Measurements from ENCODE around the gene ASB16. TPM values are rescaled to one million over a fixed set of nuclear protein-coding genes. Genes with fewer than 3 reads are reported as not detected.
A peak's percentile ranks its signal among the peaks of the same experiment; 100 is the strongest.
"Not testable (repeated sequence)": the region's sequence is repeated elsewhere in the genome, so short reads cannot be mapped to it uniquely, and the experiment has no call there.

Gene ASB16
- not detected for polyA plus RNA-seq

- Mint-ChIP-seq H3K27me3 (no peaks in the 10 kb centered on the region), H3K36me3 (peaks cover 2% of the 10 kb centered on the region), H3K4me3 (no peak within 1 kb of the TSS), H3K9me3 (no peaks in the 10 kb centered on the region), H3K27ac (no peak within 1 kb of the TSS), H3K4me1 (peaks cover 0 to 10% (median 2%) of the 10 kb centered on the region in 3 donors)
These were observed at the start of gene ASB16 for GRCh38 chr17:44170499-44171201. TSS of gene ASB16 (plus strand) at chr17:44170704. CDS start at chr17:44170790, 86 bp downstream.

- H3K9me3 Mint-ChIP-seq = no peaks in the 10 kb centered on the region
- H3K27ac Mint-ChIP-seq = peak overlapping the region in 2 of 3 donors; percentile 91
- H3K4me3 Mint-ChIP-seq = peak overlapping the region in 3 of 4 donors; percentile 8 to 89 (median 80)
- H3K27me3 Mint-ChIP-seq = no peaks in the 10 kb centered on the region
- H3K36me3 Mint-ChIP-seq = peaks cover 1% of the 10 kb centered on the region
- peaks cover 27 to 40% (median 29%) of the 10 kb centered on the region in 3 donors for H3K4me1 Mint-ChIP-seq
These were observed 49.5 kb upstream of the ASB16 start for GRCh38 chr17:44120851-44121605.

DNA sequence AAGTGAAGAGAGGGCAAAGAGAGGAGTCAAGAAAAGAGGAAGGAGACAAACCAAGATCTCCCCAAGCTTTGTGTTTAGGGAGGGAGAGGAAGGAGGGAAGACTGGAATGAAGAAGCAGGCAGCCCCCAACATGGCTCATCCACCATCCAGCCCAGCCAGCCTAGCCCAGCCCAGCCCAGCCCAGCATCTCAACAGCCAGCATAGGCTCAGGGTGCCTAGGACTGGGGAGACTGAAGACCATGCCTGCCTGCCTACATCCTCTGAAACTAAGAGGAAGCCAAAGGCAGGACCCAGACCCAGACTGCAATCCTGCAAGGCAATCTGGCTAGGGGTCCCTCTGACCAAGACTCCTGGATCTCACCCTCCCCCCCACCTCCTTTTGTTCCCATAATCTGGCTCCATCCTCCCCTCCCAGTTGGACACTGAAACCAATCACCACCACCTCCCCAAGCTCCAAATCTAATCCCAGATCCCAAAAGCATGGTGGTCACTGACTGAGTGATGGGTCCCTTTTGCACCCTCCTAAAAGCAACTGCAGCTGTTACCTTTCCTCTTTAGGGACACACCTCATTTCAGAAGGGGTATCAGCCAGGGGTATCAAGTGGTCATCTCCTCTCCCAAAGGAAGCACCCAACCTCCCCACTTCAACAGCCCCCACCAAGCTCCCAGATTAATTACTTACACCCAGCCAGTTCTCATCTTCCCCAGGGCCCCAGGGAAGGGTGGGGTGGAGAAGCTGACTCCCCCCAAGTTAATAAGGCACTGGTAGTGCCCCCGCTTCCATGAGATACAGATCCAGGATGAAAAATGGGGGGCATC lies 48.3 kb upstream of the ASB16 start:
- Mint-ChIP-seq H3K9me3 (no peaks in the 10 kb centered on the region), H3K27ac (peak overlapping the region; percentile 91 to 94 (median 91)), H3K4me1 (peaks cover 26 to 34% (median 27%) of the 10 kb centered on the region in 3 donors), H3K27me3 (no peaks in the 10 kb centered on the region), H3K36me3 (peaks cover 1% of the 10 kb centered on the region), H3K4me3 (peak overlapping the region; percentile 89 to 99 (median 96))

- Mint-ChIP-seq H3K9me3 (no peaks in the 10 kb centered on the region), H3K4me1 (peaks cover 26 to 34% (median 27%) of the 10 kb centered on the region in 3 donors)
These were observed 47.6 kb upstream of the ASB16 start for GRCh38 chr17:44122816-44123355.

GRCh38 chr17:44123356-44124117 lies 47.0 kb upstream of the ASB16 start, which contains the start of gene HDAC5:
TSS of gene HDAC5 (minus strand) at chr17:44123641. CDS start at chr17:44117515, 6,126 bp downstream.
- no peaks in the 10 kb centered on the region for H3K9me3 Mint-ChIP-seq
- peaks cover 1% of the 10 kb centered on the region for H3K36me3 Mint-ChIP-seq
- H3K4me3 Mint-ChIP-seq = peak within 1 kb of the TSS; percentile 89 to 99 (median 96)
- peaks cover 22 to 29% (median 27%) of the 10 kb centered on the region in 3 donors for H3K4me1 Mint-ChIP-seq
- peak within 1 kb of the TSS; percentile 91 to 96 (median 94) for H3K27ac Mint-ChIP-seq
- no peaks in the 10 kb centered on the region for H3K27me3 Mint-ChIP-seq

More at GRCh38 chr17:44122816-44123355, 47.6 kb upstream of the ASB16 start:
- H3K36me3 Mint-ChIP-seq = peaks cover 1% of the 10 kb centered on the region
- peak overlapping the region; percentile 87 to 94 (median 91) for H3K27ac Mint-ChIP-seq
- H3K4me3 Mint-ChIP-seq = peak overlapping the region; percentile 89 to 99 (median 96)
- no peaks in the 10 kb centered on the region for H3K27me3 Mint-ChIP-seq

DNA sequence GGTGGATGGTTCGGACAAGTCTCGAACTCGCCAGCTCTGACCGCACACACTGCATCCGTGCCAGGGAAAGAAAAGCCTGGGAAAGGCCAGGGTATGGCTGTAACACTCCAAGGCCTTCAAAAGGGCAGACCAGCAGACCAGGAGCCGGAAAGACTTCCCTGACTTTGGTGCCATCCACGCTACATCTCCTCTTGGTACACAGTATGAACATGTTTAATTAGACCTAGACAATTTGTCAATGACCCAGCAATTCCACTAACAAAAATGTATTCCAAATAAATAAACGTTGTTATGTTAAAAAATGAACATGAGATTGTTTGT lies 46.4 kb upstream of the ASB16 start:
- H3K4me3 Mint-ChIP-seq = peak overlapping the region; percentile 89 to 99 (median 96)
- H3K36me3 Mint-ChIP-seq = peaks cover 1% of the 10 kb centered on the region
- H3K27ac Mint-ChIP-seq = peak overlapping the region; percentile 91 to 96 (median 94)
- H3K27me3 Mint-ChIP-seq = no peaks in the 10 kb centered on the region
- no peaks in the 10 kb centered on the region for H3K9me3 Mint-ChIP-seq
- peaks cover 18 to 27% (median 26%) of the 10 kb centered on the region in 3 donors for H3K4me1 Mint-ChIP-seq

GRCh38 chr17:44128383-44128782 lies 42.1 kb upstream of the ASB16 start:
- no peaks in the 10 kb centered on the region for H3K36me3 Mint-ChIP-seq
- peak overlapping the region in 1 of 3 donors; percentile 71 for H3K27ac Mint-ChIP-seq
- H3K4me3 Mint-ChIP-seq = peak overlapping the region in 1 of 4 donors; percentile 43
- H3K9me3 Mint-ChIP-seq = no peaks in the 10 kb centered on the region
- peaks cover 5 to 8% (median 6%) of the 10 kb centered on the region in 3 donors for H3K4me1 Mint-ChIP-seq
- H3K27me3 Mint-ChIP-seq = no peaks in the 10 kb centered on the region

DNA sequence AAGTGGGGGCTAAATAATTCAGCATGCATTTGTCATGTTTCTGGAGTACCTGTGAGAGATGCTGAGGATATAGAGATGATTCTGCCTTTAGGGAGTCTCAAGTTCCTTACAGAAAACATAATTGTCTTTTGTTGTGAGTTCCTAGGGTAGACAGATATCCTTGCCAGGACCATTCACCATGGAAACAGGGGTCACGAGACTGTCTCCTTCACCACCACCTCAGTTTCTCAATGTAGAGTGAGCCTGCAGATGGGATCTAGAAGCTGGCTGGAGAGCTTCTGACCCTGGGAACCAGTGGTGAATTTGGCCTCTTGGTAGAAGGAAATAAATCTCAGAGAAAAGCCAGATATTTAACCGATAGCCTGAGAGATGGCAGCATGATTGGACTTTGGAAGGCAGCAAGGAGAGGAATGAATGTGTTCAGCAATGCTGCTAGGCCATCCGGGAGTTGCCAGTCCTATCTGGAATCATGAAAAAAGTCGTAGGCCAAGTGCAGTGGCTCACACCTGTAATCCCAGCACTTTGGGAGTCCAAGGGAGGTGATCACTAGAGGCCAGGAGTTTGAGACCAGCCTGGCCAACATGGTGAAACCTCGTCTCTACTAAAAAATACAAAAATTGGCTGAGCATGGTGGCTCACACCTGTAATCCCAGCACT lies 39.7 kb upstream of the ASB16 start:
- Mint-ChIP-seq H3K27ac (peak overlapping the region in 1 of 3 donors; percentile 60), H3K27me3 (no peaks in the 10 kb centered on the region), H3K9me3 (no peaks in the 10 kb centered on the region), H3K36me3 (no peaks in the 10 kb centered on the region), H3K4me3 (no peak overlapping the region), H3K4me1 (peaks cover 0 to 3% (median 0%) of the 10 kb centered on the region in 3 donors)

DNA sequence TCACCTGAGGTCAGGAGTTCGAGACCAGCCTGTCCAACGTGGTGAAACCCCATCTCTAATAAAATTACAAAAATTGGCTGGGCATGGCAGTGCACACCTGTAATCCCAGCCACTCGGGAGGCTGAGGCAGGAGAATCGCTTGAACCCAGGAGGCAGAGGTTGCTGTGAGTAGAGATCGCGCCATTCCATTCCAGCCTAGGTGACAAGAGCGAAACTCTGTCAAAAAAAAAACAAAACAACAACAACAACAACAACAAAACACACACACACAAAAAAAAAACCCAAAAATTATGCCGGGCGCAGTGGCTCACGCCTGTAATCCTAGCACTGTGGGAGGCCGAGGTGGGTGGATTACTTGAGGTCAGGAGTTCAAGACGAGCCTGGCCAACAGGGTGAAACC lies 39.1 kb upstream of the ASB16 start:
- not testable (repeated sequence) for H3K9me3 Mint-ChIP-seq, H3K36me3 Mint-ChIP-seq, H3K27me3 Mint-ChIP-seq, H3K4me3 Mint-ChIP-seq, H3K27ac Mint-ChIP-seq, H3K4me1 Mint-ChIP-seq

DNA sequence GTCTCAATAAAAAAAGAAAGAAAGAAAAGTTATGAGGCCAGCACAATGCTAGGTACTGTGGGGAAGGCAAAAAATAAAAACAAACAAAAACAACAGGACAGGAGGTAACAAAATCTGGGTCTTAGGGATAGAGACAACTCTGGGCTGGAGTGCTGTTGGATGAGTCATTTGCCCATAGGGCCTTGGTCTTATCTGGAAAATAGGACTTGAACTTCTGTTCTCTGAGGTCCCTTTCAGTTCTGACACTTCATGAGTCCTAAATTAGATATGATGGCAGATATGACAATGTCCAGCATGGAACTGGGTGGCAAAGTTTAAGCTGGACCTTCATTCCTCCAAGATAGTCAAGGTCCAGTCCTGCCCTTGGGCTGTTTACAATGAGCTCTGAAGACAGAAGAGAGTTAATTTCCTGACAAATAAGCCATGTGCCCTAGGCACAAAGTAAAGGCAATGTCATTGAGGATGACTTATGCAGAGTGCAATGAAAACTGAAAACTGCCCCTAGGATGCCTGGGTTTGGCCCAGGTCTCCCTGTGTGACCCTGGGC lies 38.2 kb upstream of the ASB16 start:
- H3K27ac Mint-ChIP-seq = no peak overlapping the region

GRCh38 chr17:44133918-44134476 lies 36.5 kb upstream of the ASB16 start:
- Mint-ChIP-seq H3K4me1 (peaks cover 0 to 7% (median 0%) of the 10 kb centered on the region in 3 donors), H3K9me3 (no peaks in the 10 kb centered on the region), H3K4me3 (no peak overlapping the region), H3K36me3 (no peaks in the 10 kb centered on the region), H3K27me3 (peaks cover 6% of the 10 kb centered on the region), H3K27ac (no peak overlapping the region)

More for the DNA sequence above, 38.2 kb upstream of the ASB16 start:
- Mint-ChIP-seq H3K27me3 (peaks cover under 1% of the 10 kb centered on the region), H3K36me3 (no peaks in the 10 kb centered on the region), H3K4me1 (peaks cover 0 to 4% (median 0%) of the 10 kb centered on the region in 3 donors), H3K4me3 (no peak overlapping the region), H3K9me3 (no peaks in the 10 kb centered on the region)

GRCh38 chr17:44134752-44135568 lies 35.5 kb upstream of the ASB16 start:
- H3K27me3 Mint-ChIP-seq = peaks cover 6% of the 10 kb centered on the region
- no peaks in the 10 kb centered on the region for H3K36me3 Mint-ChIP-seq
- H3K4me3 Mint-ChIP-seq = no peak overlapping the region

More at GRCh38 chr17:44134752-44135568, 35.5 kb upstream of the ASB16 start:
- Mint-ChIP-seq H3K27ac (no peak overlapping the region), H3K9me3 (no peaks in the 10 kb centered on the region), H3K4me1 (peaks cover 0 to 7% (median 0%) of the 10 kb centered on the region in 3 donors)

Measured in IgD-negative memory B cell (primary cell).